ENCODE data around the gene HTR2B.

DNA sequence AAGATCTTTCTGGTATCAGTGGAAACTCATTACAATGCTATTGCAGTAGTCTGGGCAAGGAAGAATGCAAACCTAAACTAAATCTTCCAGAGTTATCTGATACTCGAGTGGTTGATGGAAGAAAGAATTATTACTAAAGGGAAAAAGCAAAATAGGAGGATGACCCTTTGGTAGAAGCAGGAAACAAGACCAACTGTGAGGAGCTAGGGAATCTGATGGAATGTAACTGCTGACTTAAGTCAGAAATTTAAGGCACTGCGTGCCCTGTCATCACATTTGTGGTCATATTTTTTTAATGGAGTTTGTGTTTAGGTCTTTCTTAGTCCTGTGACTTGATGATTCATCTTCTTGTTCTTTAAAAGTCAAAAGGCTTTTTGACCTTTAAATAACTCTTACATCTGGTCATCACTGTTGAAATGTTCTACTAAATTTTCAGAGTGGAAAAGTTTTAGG lies 37.1 kb upstream of the HTR2B start:
- TF ChIP-seq EZH2 (IDR thresholded peaks at IDR 0.05; ENCODE audit: low read length, missing control alignments): no peak
- no peak for TF ChIP-seq CTCF (conservative IDR thresholded peaks at IDR 0.05 in 1 of 2, IDR thresholded peaks at IDR 0.05 in 1 of 2; ENCODE audit: low read depth in 1 of 2, low read length in 2 of 2)

All from fibroblast of lung (primary cell).